Panc1 (cell line): ENCODE data around the gene HSF2BP. TPM values are rescaled to one million over a fixed set of nuclear protein-coding genes. Genes with fewer than 3 reads are reported as not detected.

Source experiments
- ATAC-seq: fragments of 200-7000 bp; cut with Tn5 transposase; 2 replicates; pipeline ENCODE4 v1.9.1; 2020; ENCODE audit warnings: mild to moderate bottlenecking, moderate library complexity
- BruUV-seq: library from RNA; stranded (reverse); fragments of 400-500 nt; replicated peaks from 2 replicates; lab custom pipeline; 2021; lab: Mats Ljungman, UMichigan
- CTCF ChIA-PET: fragments of 300-600 bp; sonication (Branson Sonifier 250); formaldehyde crosslinking; loops from one replicate; lab custom pipeline; 2022; ENCODE audit warnings: antibody characterized with exemption; lab: Charles Lee
- POLR2A ChIA-PET: fragments of 300-600 bp; sonication (Branson Sonifier 250); formaldehyde crosslinking; loops from one replicate; lab custom pipeline; 2022; ENCODE audit warnings: antibody characterized with exemption; lab: Charles Lee
- DNase-seq: peaks from one replicate; pipeline ENCODE4 v3.0.0-alpha.2; 2010; ENCODE audit warnings: low read depth, low spot score
- H3K27ac ChIP-seq: 2 replicates; pipeline ENCODE4 v1.5.1; 2011; ENCODE audit warnings: mild to moderate bottlenecking, low read length, inconsistent platforms
- H3K27me3 ChIP-seq: fragments of 200-500 bp; sonication (Bioruptor generic); 2 replicates; pipeline ENCODE4 v1.6.0; 2014; ENCODE audit warnings: low read length, inconsistent platforms; ENCODE audit not compliant: control insufficient read depth, insufficient read depth
- H3K36me3 ChIP-seq: fragments of 200-500 bp; sonication (Bioruptor generic); 2 replicates; pipeline ENCODE4 v1.5.1; 2014; ENCODE audit warnings: inconsistent platforms, mild to moderate bottlenecking, low read length, moderate library complexity; ENCODE audit not compliant: control insufficient read depth, insufficient read depth
- H3K4me1 ChIP-seq: 2 replicates; pipeline ENCODE4 v1.5.1; 2011; ENCODE audit warnings: inconsistent platforms, mild to moderate bottlenecking, low read length, moderate library complexity; ENCODE audit not compliant: control insufficient read depth, insufficient read depth
- H3K4me3 ChIP-seq, 2 experiments: 2 replicates each; pipeline ENCODE4 v1.5.1; 2011 to 2012; ENCODE audit warnings: low read depth in 2 of 2, low read length in 2 of 2, mild to moderate bottlenecking in 2 of 2, inconsistent platforms in 1 of 2, moderate library complexity in 1 of 2
- H3K9me3 ChIP-seq: fragments of 200-500 bp; sonication (Bioruptor generic); 2 replicates; pipeline ENCODE4 v1.5.1; 2014; ENCODE audit warnings: low read depth, mild to moderate bottlenecking, inconsistent platforms, low read length, moderate library complexity; ENCODE audit not compliant: control insufficient read depth, insufficient read depth
- CTCF ChIP-seq: fragments of 450-650 bp; IDR thresholded peaks from 2 replicates; pipeline ENCODE4 v1.5.1; 2017; ENCODE audit warnings: mild to moderate bottlenecking
- POLR2AphosphoS5 ChIP-seq: IDR thresholded peaks from 2 replicates; pipeline ENCODE4 v1.6.1; 2012; ENCODE audit warnings: mild to moderate bottlenecking, low read depth, low read length, moderate library complexity
- REST ChIP-seq, 2 experiments: IDR thresholded peaks; 2 replicates each; pipeline ENCODE4 v1.6.1; 2011 to 2012; ENCODE audit warnings: low read depth in 2 of 2, control low read depth in 1 of 2, low read length in 1 of 2, mild to moderate bottlenecking in 1 of 2, moderate library complexity in 1 of 2; ENCODE audit not compliant: insufficient read depth in 1 of 2
- SIN3A ChIP-seq: IDR thresholded peaks from 2 replicates; pipeline ENCODE4 v1.6.1; 2012; ENCODE audit warnings: low read depth, mild to moderate bottlenecking, low read length, moderate library complexity, borderline replicate concordance; ENCODE audit not compliant: insufficient read depth
- TCF7L2 ChIP-seq: IDR thresholded peaks from 2 replicates; pipeline ENCODE4 v1.6.1; 2011; ENCODE audit warnings: mild to moderate bottlenecking, low read depth, low read length, inconsistent platforms
- in situ Hi-C: cut with HindIII; loops from 2 replicates; pipeline ENCODE4 v1.10.0; 2016; ENCODE audit warnings: low sequenced_read_pairs, low pct_unique_long_range_greater_than_20kb
- intact Hi-C: fragments of 100-400 bp; cut with micrococcal nuclease; formaldehyde crosslinking; loops from one replicate; pipeline ENCODE4 v1.10.0; 2022; ENCODE audit not compliant: unreplicated experiment
- total RNA-seq: library from RNA; stranded (reverse); gene quantifications from one replicate; pipeline ENCODE4 v1.2.1, GENCODE V29; 2021; ENCODE audit not compliant: unreplicated experiment

HSF2BP gene
- total RNA-seq, 1 experiment from 2014 or later, result 4.2 TPM

- no peak for ATAC-seq
- in situ Hi-C loops, result no loop called here
- H3K36me3 ChIP-seq, result no peaks in the 10 kb centered on the region; the same call in 1 of the 2 replicates
- H3K27me3 ChIP-seq, result no peaks in the 10 kb centered on the region
- ChIA-PET POLR2A (interaction anchor here (0.7 kb wide), 1 partner anchor 19 kb away, joined by 6 read pairs; no protein-coding TSS in a partner anchor), CTCF (no interaction called here)
- H3K4me3 ChIP-seq, result no peak overlapping the region
- intact Hi-C loops, result no loop called here
- H3K9me3 ChIP-seq, result no peaks in the 10 kb centered on the region
- H3K4me1 ChIP-seq, result no peaks in the 10 kb centered on the region
- DNase-seq, result no peak
- TF ChIP-seq SIN3A, result no peak
- no peak for TF ChIP-seq CTCF
- no peak for TF ChIP-seq TCF7L2
- no peak for TF ChIP-seq REST (IDR thresholded peaks at IDR 0.05; ENCODE audit: insufficient read depth in 1 of 2, low read depth in 2 of 2, low read length in 1 of 2)
- TF ChIP-seq POLR2AphosphoS5, result no peak
- BruUV-seq, result no TSS peak
- H3K27ac ChIP-seq, result no peak overlapping the region
These were observed 8.1 kb upstream of the HSF2BP start for GRCh38 chr21:43667191-43667904.

- Histone ChIP-seq H3K4me3 (no peak overlapping the region), H3K36me3 (peaks cover under 1% of the 10 kb centered on the region; the same call in 1 of the 2 replicates), H3K9me3 (no peaks in the 10 kb centered on the region), H3K27me3 (no peaks in the 10 kb centered on the region), H3K27ac (no peak overlapping the region), H3K4me1 (peaks cover 2% of the 10 kb centered on the region; the same call in 1 of the 2 replicates)
- DNase-seq (no peak), ATAC-seq (no peak)
- POLR2A ChIA-PET, result no interaction called here
- TF ChIP-seq REST (IDR thresholded peaks at IDR 0.05; ENCODE audit: insufficient read depth in 1 of 2, low read depth in 2 of 2, low read length in 1 of 2) (no peak), CTCF (no peak), TCF7L2 (no peak), POLR2AphosphoS5 (no peak), SIN3A (no peak)
- no TSS peak for BruUV-seq
- CTCF ChIA-PET, result no interaction called here
- intact Hi-C loops, result no loop called here
- in situ Hi-C loops, result no loop called here
These were observed 6.6 kb upstream of the HSF2BP start for GRCh38 chr21:43665879-43666278.
